ENCODE data around the gene PTPRN2.
"Not testable (repeated sequence)": the region's sequence is repeated elsewhere in the genome, so short reads cannot be mapped to it uniquely, and the experiment has no call there.

The PTPRN2 gene

DNA sequence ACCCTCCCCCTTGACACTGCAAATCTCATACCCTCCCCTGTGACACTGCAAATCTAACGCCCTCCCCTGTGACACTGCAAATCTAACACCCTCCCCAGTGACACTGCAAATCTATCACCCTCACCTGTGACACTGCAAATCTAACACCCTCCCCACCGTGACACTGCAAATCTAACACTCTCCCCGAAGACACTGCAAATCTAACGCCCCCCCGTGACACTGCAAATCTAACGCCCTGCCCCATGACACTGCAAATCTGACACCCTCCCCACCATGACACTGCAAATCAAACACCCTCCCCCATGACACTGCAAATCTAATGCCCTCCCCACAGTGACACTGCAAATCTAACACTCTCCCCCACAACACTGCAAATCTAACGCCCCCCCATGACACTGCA lies 647.1 kb downstream of the PTPRN2 start:
- DNase-seq (ENCODE audit: insufficient read length, low spot score): no peak
- no peak for TF ChIP-seq CTCF (IDR thresholded peaks at IDR 0.05; ENCODE audit: insufficient read depth, missing control alignments)
- FAIRE-seq: no peak

DNA sequence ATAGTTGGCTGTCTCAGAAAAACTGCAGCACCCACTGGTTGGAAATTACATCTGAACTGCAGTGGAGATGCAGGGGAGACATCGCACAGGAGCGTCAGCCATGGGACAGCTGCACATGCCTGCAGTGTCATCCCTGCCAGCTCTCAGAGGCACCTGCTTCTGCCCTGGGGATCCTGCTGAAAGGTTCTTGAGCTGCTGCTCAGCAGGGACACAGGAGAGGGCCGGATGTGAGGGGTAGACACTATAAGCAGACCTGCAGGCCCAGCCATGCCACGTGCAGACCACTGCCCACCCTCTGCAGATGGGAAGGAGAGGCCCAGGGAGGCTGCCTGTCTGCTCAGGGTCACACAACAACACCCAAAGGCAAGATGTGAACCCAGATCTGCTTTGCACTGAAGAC lies 649.4 kb downstream of the PTPRN2 start:
- no peak for FAIRE-seq
- no peak for TF ChIP-seq CTCF (IDR thresholded peaks at IDR 0.05; ENCODE audit: insufficient read depth, missing control alignments)

GRCh38 chr7:157937406-157937805 lies 650.2 kb downstream of the PTPRN2 start:
- TF ChIP-seq CTCF (IDR thresholded peaks at IDR 0.05; ENCODE audit: insufficient read depth, missing control alignments): no peak
- no peak for DNase-seq (ENCODE audit: insufficient read length, low spot score)
- FAIRE-seq: no peak

More for the DNA sequence above, 649.4 kb downstream of the PTPRN2 start:
- DNase-seq (ENCODE audit: insufficient read length, low spot score): no peak

- DNase-seq (ENCODE audit: insufficient read length, low spot score) (no peak), FAIRE-seq (no peak)
- TF ChIP-seq CTCF (IDR thresholded peaks at IDR 0.05; ENCODE audit: insufficient read depth, missing control alignments): no peak
Measured at GRCh38 chr7:157936976-157937375, 650.6 kb downstream of the PTPRN2 start.

DNA sequence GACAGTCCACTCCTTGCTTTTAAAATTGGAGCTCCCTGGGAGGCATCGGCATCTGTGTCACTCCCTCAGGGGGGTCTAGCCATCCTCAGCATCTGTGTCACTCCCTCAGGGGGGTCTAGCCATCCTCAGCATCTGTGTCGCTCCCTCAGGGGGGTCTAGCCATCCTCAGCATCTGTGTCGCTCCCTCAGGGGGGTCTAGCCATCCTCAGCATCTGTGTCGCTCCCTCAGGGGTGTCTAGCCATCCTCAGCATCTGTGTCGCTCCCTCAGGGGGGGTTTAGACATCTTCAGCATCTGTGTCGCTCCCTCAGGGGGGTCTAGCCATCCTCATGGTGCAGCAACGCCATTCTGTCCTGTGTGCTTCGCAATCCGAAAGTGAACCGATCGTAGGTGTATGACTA lies 651.9 kb downstream of the PTPRN2 start:
- not testable (repeated sequence) for FAIRE-seq; DNase-seq (ENCODE audit: insufficient read length, low spot score)

DNA sequence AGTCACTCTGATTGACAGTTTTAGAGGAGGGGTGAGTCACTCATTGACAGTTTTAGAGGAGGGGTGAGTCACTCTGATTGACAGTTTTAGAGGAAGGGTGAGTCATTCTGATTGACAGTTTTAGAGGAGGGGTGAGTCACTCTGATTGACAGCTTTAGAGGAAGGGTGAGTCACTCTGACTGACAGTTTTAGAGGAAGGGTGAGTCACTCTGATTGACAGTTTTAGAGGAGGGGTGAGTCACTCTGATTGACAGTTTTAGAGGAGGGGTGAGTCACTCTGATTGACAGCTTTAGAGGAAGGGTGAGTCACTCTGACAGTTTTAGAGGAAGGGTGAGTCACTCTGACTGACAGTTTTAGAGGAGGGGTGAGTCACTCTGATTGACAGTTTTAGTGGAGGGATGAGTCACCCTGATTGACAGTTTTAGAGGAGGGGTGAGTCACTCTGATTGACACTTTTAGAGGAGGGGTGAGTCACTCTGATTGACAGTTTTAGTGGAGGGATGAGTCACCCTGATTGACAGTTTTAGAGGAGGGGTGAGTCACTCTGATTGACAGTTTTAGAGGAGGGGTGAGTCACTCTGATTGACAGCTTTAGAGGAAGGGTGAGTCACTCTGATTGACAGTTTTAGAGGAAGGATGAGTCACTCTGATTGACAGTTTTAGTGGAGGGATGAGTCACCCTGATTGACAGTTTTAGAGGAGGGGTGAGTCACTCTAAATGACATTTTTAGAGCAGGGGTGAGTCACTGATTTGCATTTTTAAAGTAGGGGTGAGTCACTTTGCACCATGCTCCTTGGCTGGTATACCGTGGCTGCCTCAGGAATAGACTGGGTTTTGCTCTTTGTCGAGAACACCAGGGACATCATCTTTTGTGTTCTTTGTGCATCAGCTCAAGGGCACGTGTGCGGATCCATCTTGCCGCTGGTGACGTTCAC lies 654.1 kb downstream of the PTPRN2 start:
- not testable (repeated sequence) for DNase-seq (ENCODE audit: insufficient read length, low spot score); FAIRE-seq

GRCh38 chr7:157932498-157933218 lies 655.0 kb downstream of the PTPRN2 start:
- TF ChIP-seq CTCF (IDR thresholded peaks at IDR 0.05; ENCODE audit: insufficient read depth, missing control alignments): no peak

GRCh38 chr7:157930926-157931466 lies 656.6 kb downstream of the PTPRN2 start:
- DNase-seq (ENCODE audit: insufficient read length, low spot score): no peak
- FAIRE-seq: no peak
- no peak for TF ChIP-seq CTCF (IDR thresholded peaks at IDR 0.05; ENCODE audit: insufficient read depth, missing control alignments)

More at GRCh38 chr7:157932498-157933218, 655.0 kb downstream of the PTPRN2 start:
- DNase-seq (ENCODE audit: insufficient read length, low spot score): no peak
- FAIRE-seq: no peak
